ENCODE data around the gene VTI1A.
"Not testable (repeated sequence)": the region's sequence is repeated elsewhere in the genome, so short reads cannot be mapped to it uniquely, and the experiment has no call there.

Gene VTI1A

GRCh38 chr10:112842832-112843360, 395.9 kb downstream of the VTI1A start:
- no peak for DNase-seq

DNA sequence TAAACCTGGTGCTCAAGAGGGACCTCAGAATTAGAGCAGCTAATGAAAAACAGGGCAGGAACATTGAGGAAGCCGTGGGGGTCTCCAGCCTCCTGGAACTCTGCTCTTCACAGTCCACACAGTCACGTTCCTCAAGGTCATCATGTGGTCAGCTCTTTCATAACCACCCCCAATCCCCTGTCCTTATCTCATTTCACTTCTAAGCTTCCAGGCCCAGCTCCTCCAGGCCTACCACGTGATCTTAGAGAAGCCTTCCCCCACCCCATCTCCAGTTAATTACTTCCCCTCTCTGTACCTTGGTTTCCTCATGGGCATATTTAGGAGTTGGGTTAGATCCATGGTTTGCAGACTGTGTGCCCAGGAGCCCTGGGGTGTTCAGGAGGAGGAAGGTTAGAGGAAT, 396.6 kb downstream of the VTI1A start:
- DNase-seq, result no peak

DNA sequence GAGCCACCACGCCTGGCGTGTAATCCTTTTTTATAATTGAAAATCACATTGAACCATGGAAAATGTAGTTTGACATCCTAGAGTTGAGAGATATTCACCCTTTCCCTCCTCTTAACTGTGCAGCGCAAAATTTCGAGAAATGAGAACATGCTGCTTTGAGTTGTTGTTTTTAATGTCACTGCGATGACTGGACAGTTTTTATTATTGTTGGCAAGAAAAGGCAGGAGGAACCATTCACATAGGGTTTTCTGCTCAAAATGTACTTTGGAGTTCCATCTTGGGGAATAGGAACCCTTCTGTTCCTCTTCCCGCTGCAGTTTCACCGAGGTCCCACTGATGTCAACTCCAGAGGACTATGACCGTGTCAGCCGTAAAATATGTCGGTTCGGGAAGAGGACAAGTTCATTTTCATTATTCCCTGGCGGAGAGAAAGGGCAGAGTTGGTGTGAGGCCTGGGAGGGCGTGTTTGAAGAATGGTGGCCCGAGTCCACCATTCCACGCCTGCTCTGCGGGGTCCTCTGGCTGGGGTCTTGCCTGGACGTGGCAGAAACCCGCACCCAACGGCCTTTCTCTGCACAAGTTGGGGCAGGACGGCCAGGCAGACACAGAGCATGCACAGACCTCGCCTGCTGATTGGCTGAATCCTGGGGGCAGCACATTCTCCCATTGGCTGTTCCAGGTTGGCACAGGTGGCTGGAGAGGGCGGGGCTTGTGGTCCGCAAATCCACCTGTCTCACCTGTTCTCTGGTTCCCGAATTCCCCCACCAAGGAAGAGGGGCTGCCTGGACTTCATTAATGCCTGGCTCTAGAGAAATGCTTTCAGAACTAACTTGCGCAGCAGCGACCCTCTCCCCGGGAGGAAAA, 397.9 kb downstream of the VTI1A start:
- no peak for DNase-seq

DNA sequence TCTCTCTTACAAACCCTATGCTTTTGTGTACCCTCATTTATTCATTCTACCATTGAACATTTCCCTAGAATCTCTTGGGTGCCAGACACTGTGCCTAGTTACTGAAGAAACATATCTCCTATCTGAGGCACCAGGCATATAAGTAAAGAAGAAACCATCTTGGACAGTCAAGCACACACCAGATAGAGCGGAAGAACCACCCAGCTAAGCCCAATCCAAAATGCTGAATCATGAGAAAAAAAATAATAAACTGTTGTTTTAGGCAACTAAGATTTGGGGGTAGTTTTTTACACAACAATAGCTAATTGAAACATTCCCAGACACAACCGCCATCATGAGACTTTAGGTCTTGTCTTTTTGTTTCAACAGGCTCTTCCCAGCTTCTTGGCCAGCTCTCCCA, 400.8 kb downstream of the VTI1A start:
- no peak for DNase-seq

- DNase-seq, result no peak
Measured at GRCh38 chr10:112848228-112848627, 401.2 kb downstream of the VTI1A start.

GRCh38 chr10:112848868-112849430, 401.9 kb downstream of the VTI1A start:
- no peak for DNase-seq

- DNase-seq, result no peak
Measured at GRCh38 chr10:112849546-112849945, 402.5 kb downstream of the VTI1A start.

DNA sequence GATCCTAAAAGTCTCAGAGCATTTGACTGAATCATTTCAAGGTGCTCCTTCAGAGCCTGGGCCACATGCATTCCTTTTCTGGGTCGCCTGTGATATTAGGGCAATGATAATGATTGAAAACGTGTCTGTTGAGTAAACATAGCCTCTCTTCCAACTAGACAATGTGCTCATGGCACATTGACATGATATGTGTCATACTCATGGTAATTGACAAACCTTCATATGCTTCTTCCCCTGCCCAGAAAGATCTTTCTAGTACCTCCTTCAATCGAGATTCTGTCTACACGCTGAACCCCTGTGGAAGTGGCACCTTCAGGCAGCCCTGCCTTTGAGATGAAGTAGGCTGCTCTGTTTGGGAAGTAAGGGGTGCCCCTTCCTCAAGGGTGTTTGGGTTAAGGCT, 404.2 kb downstream of the VTI1A start:
- no peak for DNase-seq

GRCh38 chr10:112851588-112852211, 404.7 kb downstream of the VTI1A start:
- DNase-seq, result no peak

GRCh38 chr10:112852306-112852705, 405.3 kb downstream of the VTI1A start:
- no peak for DNase-seq

DNA sequence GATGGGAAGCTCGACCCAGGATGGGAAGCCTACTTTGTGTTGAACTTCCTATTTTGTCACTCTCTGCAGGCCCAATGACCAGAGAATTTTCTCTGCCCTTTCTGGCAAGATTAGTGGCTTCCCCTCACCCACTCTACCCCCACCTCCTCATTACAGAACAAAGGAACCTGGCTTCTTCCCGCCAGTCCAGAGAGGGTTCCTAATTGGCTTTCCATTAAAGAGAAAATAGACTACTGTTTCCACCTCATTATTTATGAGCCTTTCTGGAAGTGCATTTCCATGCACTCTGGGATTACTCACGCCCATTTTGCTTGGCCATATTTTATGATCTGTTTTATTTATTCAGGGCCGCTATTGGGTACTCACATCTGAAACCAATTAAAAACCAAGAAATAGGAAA, 408.1 kb downstream of the VTI1A start:
- no peak for DNase-seq

GRCh38 chr10:112857493-112857892, 410.5 kb downstream of the VTI1A start:
- no peak for DNase-seq

- no peak for DNase-seq
Measured at GRCh38 chr10:112858986-112859651, 412.1 kb downstream of the VTI1A start.

DNA sequence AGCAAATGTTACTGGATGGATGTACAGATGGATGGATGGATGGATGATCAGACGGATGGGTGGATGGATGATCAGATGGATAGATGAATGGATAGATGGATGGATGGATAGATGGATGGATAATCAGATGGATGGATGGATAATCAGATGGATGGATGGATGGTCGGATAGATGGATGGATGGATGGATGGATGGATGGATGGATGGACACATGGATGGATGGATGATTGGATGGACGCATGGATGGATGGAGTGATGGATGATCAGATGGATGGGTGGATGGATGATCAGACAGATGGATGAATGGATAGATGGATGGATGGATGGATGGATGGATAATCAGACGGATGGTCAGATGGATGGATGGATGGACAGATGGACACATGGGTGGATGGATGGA, 412.8 kb downstream of the VTI1A start:
- DNase-seq, result no peak

DNA sequence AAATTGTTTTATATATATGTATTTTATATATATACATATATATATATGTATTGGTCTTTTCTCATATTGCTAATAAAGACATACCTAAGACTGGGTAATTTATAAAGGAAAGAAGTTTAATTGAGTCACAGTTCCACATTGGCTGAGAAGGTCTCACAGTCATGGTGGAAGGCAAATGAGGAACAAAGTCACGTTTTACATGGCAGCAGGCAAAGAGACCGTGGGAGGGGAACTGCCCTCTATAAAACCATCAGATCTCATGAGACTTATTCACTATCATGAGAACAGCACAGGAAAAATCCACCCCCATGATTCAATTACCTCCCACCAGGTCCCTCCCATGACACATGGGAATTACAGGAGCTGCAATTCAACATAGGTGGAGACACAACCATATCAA, 416.4 kb downstream of the VTI1A start:
- not testable (repeated sequence) for DNase-seq
